Measurements from ENCODE around the gene TOMM40.

TOMM40 gene

DNA sequence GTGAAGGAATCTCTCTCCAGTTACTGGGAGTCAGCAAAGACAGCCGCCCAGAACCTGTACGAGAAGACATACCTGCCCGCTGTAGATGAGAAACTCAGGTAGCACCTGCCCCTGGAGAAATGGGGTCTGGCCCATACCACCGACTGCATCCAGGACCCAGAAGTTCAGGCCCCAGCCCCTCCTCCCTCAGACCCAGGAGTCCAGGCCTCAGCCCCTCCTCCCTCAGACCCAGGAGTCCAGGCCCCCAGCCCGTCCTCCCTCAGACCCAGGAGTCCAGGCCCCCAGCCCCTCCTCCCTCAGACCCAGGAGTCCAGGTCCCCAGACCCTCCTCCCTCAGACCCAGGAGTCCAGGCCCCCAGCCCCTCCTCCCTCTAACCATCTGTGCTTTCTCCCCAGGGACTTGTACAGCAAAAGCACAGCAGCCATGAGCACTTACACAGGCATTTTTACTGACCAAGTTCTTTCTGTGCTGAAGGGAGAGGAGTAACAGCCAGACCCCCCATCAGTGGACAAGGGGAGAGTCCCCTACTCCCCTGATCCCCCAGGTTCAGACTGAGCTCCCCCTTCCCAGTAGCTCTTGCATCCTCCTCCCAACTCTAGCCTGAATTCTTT lies 57.8 kb downstream of the TOMM40 start:
- no peak overlapping the region for H3K4me3 ChIP-seq (ENCODE audit: low read length)
- H3K4me1 ChIP-seq (ENCODE audit: control insufficient read depth, low read depth, low read length): no peaks in the 10 kb centered on the region
- H3K27ac ChIP-seq (ENCODE audit: low read length): no peak overlapping the region
- no peak overlapping the region for H3K9ac ChIP-seq (ENCODE audit: low read length)
- H3K36me3 ChIP-seq (ENCODE audit: control insufficient read depth, low read depth, low read length): no peaks in the 10 kb centered on the region
- no peaks in the 10 kb centered on the region for H3K27me3 ChIP-seq (ENCODE audit: control insufficient read depth, insufficient read depth, low read length)
- H3K9me3 ChIP-seq (ENCODE audit: control insufficient read depth, low read depth, low read length): no peaks in the 10 kb centered on the region

GRCh38 chr19:44949550-44949949 lies 58.5 kb downstream of the TOMM40 start:
- no peaks in the 10 kb centered on the region for H3K27me3 ChIP-seq (ENCODE audit: control insufficient read depth, insufficient read depth, low read length)
- H3K4me1 ChIP-seq (ENCODE audit: control insufficient read depth, low read depth, low read length): no peaks in the 10 kb centered on the region
- no peak overlapping the region for H3K9ac ChIP-seq (ENCODE audit: low read length)
- H3K27ac ChIP-seq (ENCODE audit: low read length): no peak overlapping the region
- no peaks in the 10 kb centered on the region for H3K36me3 ChIP-seq (ENCODE audit: control insufficient read depth, low read depth, low read length)
- H3K9me3 ChIP-seq (ENCODE audit: control insufficient read depth, low read depth, low read length): no peaks in the 10 kb centered on the region
- H3K4me3 ChIP-seq (ENCODE audit: low read length): no peak overlapping the region

GRCh38 chr19:44951179-44952159 lies 60.4 kb downstream of the TOMM40 start:
- no peak overlapping the region for H3K4me3 ChIP-seq (ENCODE audit: low read length)
- H3K27me3 ChIP-seq (ENCODE audit: control insufficient read depth, insufficient read depth, low read length): no peaks in the 10 kb centered on the region
- peaks cover 7% of the 10 kb centered on the region for H3K4me1 ChIP-seq (ENCODE audit: control insufficient read depth, low read depth, low read length)
- no peaks in the 10 kb centered on the region for H3K9me3 ChIP-seq (ENCODE audit: control insufficient read depth, low read depth, low read length)
- no peaks in the 10 kb centered on the region for H3K36me3 ChIP-seq (ENCODE audit: control insufficient read depth, low read depth, low read length)
- H3K9ac ChIP-seq (ENCODE audit: low read length): no peak overlapping the region
- H3K27ac ChIP-seq (ENCODE audit: low read length): no peak overlapping the region
